Measurements from ENCODE around the gene SCGB1A1. TPM values are rescaled to one million over a fixed set of nuclear protein-coding genes. Genes with fewer than 3 reads are reported as not detected.
A peak's percentile ranks its signal among the peaks of the same experiment; 100 is the strongest.

SCGB1A1 gene
- total RNA-seq, 1 donor from 2014 or later: not detected

DNA sequence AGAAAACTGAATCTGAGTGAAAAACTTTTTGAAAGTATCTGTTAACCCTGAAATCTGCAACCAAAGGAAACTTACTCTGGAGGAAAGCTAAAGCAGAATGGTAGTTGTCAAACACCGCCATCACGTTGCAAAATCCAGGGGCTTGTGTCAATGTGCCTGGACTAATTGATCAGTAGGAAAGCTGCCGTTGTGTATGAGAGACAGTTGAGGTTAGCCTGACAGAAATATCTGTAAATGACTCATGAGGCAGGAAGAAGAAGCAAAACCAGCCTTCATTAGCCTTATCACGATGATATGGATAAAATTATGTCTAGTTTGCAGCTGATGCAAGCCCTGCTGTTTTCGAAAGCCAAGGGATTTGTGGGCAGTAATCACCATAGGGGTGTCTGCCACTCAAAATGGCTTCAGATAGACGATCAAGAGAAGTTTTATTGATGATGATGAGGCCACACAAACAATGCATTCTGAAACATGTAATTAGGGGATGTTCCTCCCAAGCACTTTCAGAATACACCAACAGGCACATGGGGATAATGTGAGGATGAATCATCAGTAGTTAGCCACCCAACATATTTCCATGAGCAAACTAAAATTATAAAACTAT is 8.9 kb downstream of the SCGB1A1 start:
- intact Hi-C loops (cut with DNase I): no loop called here

DNA sequence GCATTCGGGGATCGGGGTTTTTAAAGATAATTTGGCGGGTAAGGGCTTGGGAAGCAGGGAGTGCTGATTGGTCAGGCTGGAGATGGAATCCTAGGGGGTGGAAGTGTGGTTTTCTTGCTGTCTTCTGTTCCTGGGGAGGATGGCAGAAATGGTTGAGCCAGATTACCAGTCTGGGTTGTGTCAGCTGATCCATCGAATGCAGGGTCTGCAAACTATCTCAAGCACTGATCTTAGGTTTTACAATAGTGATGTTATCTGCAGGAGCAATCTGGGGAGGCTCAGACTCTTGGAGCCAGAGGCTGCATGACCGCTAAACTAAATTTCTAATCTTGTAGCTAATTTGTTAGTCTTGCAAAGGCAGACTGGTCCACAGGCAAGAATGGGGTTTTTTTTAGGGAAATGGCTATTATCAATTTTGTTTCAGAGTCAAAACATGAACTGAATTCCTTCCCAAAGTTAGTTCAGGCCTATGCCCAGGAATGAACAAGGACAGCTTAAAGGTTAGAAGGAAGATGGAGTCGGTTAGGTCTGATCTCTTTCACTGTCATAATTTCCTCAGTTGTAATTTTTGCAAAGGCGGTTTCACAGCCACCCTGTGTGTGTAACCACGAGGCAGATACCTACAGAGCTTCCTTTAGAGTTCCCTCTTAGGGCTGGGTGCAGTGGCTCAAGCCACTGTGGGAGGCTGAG is 10.2 kb downstream of the SCGB1A1 start:
- peak overlapping the region; percentile 63 for H3K27ac ChIP-seq
- peak in 1 of 2 donors; percentile 72 for DNase-seq (ENCODE audit: extremely low spot score in 2 of 2)
- no peaks in the 10 kb centered on the region for H3K9me3 ChIP-seq
- H3K36me3 ChIP-seq: no peaks in the 10 kb centered on the region
- no peak overlapping the region for H3K4me3 ChIP-seq
- no peaks in the 10 kb centered on the region for H3K27me3 ChIP-seq
- TF ChIP-seq POLR2AphosphoS5 (IDR thresholded peaks at IDR 0.05; ENCODE audit: insufficient read depth in 1 of 2, low read depth in 1 of 2) (no peak), POLR2A (IDR thresholded peaks at IDR 0.05) (no peak)
- TF ChIP-seq, protein P1, sequence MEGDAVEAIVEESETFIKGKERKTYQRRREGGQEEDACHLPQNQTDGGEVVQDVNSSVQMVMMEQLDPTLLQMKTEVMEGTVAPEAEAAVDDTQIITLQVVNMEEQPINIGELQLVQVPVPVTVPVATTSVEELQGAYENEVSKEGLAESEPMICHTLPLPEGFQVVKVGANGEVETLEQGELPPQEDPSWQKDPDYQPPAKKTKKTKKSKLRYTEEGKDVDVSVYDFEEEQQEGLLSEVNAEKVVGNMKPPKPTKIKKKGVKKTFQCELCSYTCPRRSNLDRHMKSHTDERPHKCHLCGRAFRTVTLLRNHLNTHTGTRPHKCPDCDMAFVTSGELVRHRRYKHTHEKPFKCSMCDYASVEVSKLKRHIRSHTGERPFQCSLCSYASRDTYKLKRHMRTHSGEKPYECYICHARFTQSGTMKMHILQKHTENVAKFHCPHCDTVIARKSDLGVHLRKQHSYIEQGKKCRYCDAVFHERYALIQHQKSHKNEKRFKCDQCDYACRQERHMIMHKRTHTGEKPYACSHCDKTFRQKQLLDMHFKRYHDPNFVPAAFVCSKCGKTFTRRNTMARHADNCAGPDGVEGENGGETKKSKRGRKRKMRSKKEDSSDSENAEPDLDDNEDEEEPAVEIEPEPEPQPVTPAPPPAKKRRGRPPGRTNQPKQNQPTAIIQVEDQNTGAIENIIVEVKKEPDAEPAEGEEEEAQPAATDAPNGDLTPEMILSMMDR (IDR thresholded peaks at IDR 0.05): no peak
- peaks cover 56% of the 10 kb centered on the region for H3K4me1 ChIP-seq
- intact Hi-C loops (cut with DNase I): no loop called here

More for the DNA sequence above, 8.9 kb downstream of the SCGB1A1 start:
- peak in 1 of 2 donors; percentile 56 for TF ChIP-seq POLR2AphosphoS5 (IDR thresholded peaks at IDR 0.05; ENCODE audit: insufficient read depth in 1 of 2, low read depth in 1 of 2)
- TF ChIP-seq, protein P1 (IDR thresholded peaks at IDR 0.05): no peak
- H3K27ac ChIP-seq: peak overlapping the region; percentile 63
- DNase-seq (ENCODE audit: extremely low spot score in 2 of 2): no peak
- no peak overlapping the region for H3K4me3 ChIP-seq
- no peaks in the 10 kb centered on the region for H3K36me3 ChIP-seq
- no peaks in the 10 kb centered on the region for H3K27me3 ChIP-seq
- no peaks in the 10 kb centered on the region for H3K9me3 ChIP-seq
- peaks cover 56% of the 10 kb centered on the region for H3K4me1 ChIP-seq

DNA sequence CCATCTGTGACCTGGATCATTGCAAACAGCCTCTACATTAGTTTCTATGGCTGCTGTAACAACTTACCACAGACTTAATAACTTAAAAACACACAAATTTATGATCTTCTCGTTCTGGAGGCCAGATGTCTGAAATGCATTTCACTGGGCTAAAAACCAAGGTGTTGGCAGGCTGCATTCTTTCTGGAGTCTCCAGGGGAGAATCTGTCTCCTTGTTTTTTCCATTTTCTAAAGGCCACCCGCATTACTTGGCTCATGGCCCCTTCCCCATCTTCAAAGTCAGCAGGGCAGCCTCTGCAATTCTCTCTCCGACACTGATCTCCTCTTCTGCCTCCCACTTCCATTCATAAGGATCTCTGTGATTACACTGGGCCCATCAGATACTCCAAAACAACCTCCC is 11.6 kb downstream of the SCGB1A1 start:
- intact Hi-C loops (cut with DNase I): no loop called here
- Histone ChIP-seq H3K27ac (peak overlapping the region; percentile 60), H3K9me3 (no peaks in the 10 kb centered on the region), H3K36me3 (no peaks in the 10 kb centered on the region), H3K4me3 (no peak overlapping the region), H3K4me1 (peaks cover 56% of the 10 kb centered on the region), H3K27me3 (no peaks in the 10 kb centered on the region)
- no peak for DNase-seq (ENCODE audit: extremely low spot score in 2 of 2)
- no peak for TF ChIP-seq POLR2AphosphoS5 (IDR thresholded peaks at IDR 0.05; ENCODE audit: insufficient read depth in 1 of 2, low read depth in 1 of 2)

DNA sequence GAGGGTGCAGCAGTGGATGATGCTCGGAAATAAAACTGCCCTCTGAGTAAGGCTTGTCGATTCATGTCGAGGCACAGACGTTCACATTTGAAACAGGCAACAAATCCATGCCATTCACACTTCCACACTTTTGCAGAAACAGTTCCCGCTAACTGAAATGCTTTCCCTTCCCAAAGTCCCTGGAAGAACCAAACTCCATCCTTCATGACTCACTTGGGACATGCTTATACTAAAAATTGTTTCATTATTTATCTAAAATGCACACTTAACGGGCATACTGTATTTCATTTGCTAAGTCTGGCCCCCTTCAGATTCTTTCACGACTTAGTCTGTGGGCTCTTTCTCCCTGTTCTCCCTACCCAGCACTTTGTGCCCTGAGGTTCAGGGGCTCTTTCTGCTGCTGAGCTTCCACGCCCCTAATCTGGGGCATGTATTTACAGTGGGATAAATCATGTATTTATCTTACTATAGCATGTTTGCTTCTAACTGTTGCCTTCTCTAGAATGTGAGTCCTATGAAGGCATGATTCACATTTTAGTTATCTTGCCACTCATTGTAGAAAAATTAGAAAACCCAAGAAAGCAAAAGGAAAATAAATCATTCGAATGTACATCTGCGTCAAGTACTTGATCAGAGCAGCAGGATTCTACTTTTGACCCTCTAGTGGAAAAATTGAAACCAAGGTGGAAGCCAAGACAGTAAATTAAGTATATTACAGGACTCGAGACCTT is 12.5 kb downstream of the SCGB1A1 start:
- TF ChIP-seq POLR2AphosphoS5 (IDR thresholded peaks at IDR 0.05; ENCODE audit: insufficient read depth in 1 of 2, low read depth in 1 of 2) (no peak), POLR2A (IDR thresholded peaks at IDR 0.05) (no peak)
- TF ChIP-seq, protein P1 (IDR thresholded peaks at IDR 0.05): no peak
- peaks cover 64% of the 10 kb centered on the region for H3K4me1 ChIP-seq
- no peaks in the 10 kb centered on the region for H3K27me3 ChIP-seq
- no peak for DNase-seq (ENCODE audit: extremely low spot score in 2 of 2)
- peak overlapping the region; percentile 60 for H3K27ac ChIP-seq
- no peak overlapping the region for H3K4me3 ChIP-seq
- intact Hi-C loops (cut with DNase I): no loop called here
- H3K36me3 ChIP-seq: no peaks in the 10 kb centered on the region
- no peaks in the 10 kb centered on the region for H3K9me3 ChIP-seq

DNA sequence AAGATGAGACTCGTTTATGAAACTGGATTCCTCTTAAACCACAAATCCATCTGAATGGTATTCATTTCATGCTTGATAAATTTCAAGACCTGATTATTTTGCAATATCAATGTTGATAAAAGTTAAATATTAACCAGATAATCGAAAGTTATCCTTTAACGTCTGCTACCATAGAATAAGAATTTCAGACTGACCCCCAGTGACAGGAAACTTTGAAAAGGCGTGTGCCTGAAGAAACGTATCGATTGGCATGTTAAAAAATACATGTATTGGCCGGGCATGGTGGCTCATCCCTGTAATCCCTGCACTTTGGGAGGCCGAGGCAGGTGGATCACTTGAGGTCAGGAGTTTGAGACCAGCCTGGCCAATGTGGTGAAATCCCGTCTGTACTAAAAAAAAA is 13.9 kb downstream of the SCGB1A1 start:
- Histone ChIP-seq H3K27ac (peak overlapping the region; percentile 60), H3K27me3 (no peaks in the 10 kb centered on the region), H3K4me1 (peaks cover 53% of the 10 kb centered on the region), H3K4me3 (no peak overlapping the region), H3K9me3 (no peaks in the 10 kb centered on the region), H3K36me3 (no peaks in the 10 kb centered on the region)
- intact Hi-C loops (cut with DNase I): no loop called here
- TF ChIP-seq POLR2A (IDR thresholded peaks at IDR 0.05): no peak
- no peak for TF ChIP-seq POLR2AphosphoS5 (IDR thresholded peaks at IDR 0.05; ENCODE audit: insufficient read depth in 1 of 2, low read depth in 1 of 2)
- TF ChIP-seq, protein P1 (IDR thresholded peaks at IDR 0.05): no peak
- DNase-seq (ENCODE audit: extremely low spot score in 2 of 2): no peak

Data from vagina (tissue), 2 donors.